A549 (cell line): ENCODE measurements around the gene C6orf52.

Experiments used
- CEBPB ChIP-seq, 2 experiments: fragments of >200 bp in 1 of 2; sonication (Bioruptor Twin) in 1 of 2; formaldehyde crosslinking in 1 of 2; IDR thresholded peaks; 2 replicates each; pipeline ENCODE4 v1.6.1; 2012 to 2016
- CTCF ChIP-seq: fragments of >200 bp; sonication (Bioruptor Twin); formaldehyde crosslinking; IDR thresholded peaks from 3 replicates; pipeline ENCODE4 v1.5.1; 2016
- PBX3 ChIP-seq: IDR thresholded peaks from 2 replicates; pipeline ENCODE4 v1.6.1; 2012

- TF ChIP-seq CTCF = no peak
- TF ChIP-seq CEBPB (IDR thresholded peaks at IDR 0.05) = no peak
- no peak for TF ChIP-seq PBX3
Observed at GRCh38 chr6:10720265-10720959, 26.0 kb upstream of the C6orf52 start.
